Aorta (tissue), 5 donors: ENCODE measurements around the gene ACTG2. TPM values are rescaled to one million over a fixed set of nuclear protein-coding genes. Genes with fewer than 3 reads are reported as not detected.

Experiments
- ATAC-seq: fragments of 200-7000 bp; cut with Tn5 transposase; one replicate; pipeline ENCODE4 v1.9.1; 2022; ENCODE audit warnings: moderate library complexity; ENCODE audit not compliant: low FRiP score
- DNase-seq, 2 donors: peaks; one replicate each; pipeline ENCODE4 v3.0.0-alpha.2; 2020
- H3K27ac ChIP-seq, 2 donors: one replicate each; pipeline ENCODE4 v1.5.1; 2013; ENCODE audit warnings: low read length in 2 of 2, mild to moderate bottlenecking in 2 of 2, moderate library complexity in 2 of 2, control low read depth in 1 of 2, inconsistent platforms in 1 of 2, low read depth in 1 of 2
- H3K27me3 ChIP-seq, 2 donors: one replicate each; pipeline ENCODE4 v1.6.1; 2013; ENCODE audit warnings: control low read depth in 1 of 2, low read length in 1 of 2, mild to moderate bottlenecking in 1 of 2, moderate library complexity in 1 of 2; ENCODE audit not compliant: insufficient read depth in 2 of 2, control insufficient read depth in 1 of 2
- H3K36me3 ChIP-seq, 2 donors: one replicate each; pipeline ENCODE4 v1.6.1; 2013; ENCODE audit warnings: control low read depth in 1 of 2, low read length in 1 of 2, mild to moderate bottlenecking in 1 of 2; ENCODE audit not compliant: insufficient read depth in 2 of 2, control insufficient read depth in 1 of 2
- H3K4me1 ChIP-seq, 2 donors: one replicate each; pipeline ENCODE4 v1.6.1; 2013; ENCODE audit warnings: low read length in 2 of 2, control low read depth in 1 of 2, mild to moderate bottlenecking in 1 of 2, moderate library complexity in 1 of 2; ENCODE audit not compliant: insufficient read depth in 2 of 2, control insufficient read depth in 1 of 2
- H3K4me3 ChIP-seq, 2 donors: one replicate each; pipeline ENCODE4 v1.5.1; 2013; ENCODE audit warnings: low read length in 2 of 2, control low read depth in 1 of 2, mild to moderate bottlenecking in 1 of 2
- H3K9me3 ChIP-seq: one replicate; pipeline ENCODE4 v1.6.1; 2013; ENCODE audit warnings: mild to moderate bottlenecking, low read length; ENCODE audit not compliant: control insufficient read depth
- WGBS, 2 donors: extraction: QIAGEN DNeasy Blood & Tissue Kit; methylation state at CpG; one replicate each; pipeline ENCODE4 v1.1.7; 2013; 5-methylcytosine and 5-hydroxymethylcytosine counted together
- intact Hi-C, 2 donors: fragments of 100-400 bp; cut with DNase I; formaldehyde crosslinking; loops; one replicate each; pipeline versions ENCODE4 v1.14.2 to v1.15.0; 2022
- polyA plus RNA-seq, 2 donors: library from polyadenylated mRNA; stranded (reverse); fragments of 200-250 nt; gene quantifications; one replicate each; pipeline ENCODE4 v1.2.3, GENCODE V29; 2013
- total RNA-seq, 2 donors: library from RNA; stranded (reverse); fragmentation: NEBNext Ultra II Directional; extraction: Animal tissue kit (Norgen Biotek cat#: 25700); gene quantifications; one replicate each; pipeline ENCODE4 v1.2.1, GENCODE V29; 2021
- donor health status: healthy with polysubstance abuse.
- donor health status: Bipolar disorder and iron deficiency.
- donor health status: DM: no; HTN: no; CAD: no.
- donor health status: DM: no; HTN: no; CAD: no.
- donor health status: DM: yes; HTN: yes; CAD: no.

The ACTG2 gene
- total and polyA plus RNA-seq, 4 donors = 119 to 1,843 (median 359) TPM

DNA sequence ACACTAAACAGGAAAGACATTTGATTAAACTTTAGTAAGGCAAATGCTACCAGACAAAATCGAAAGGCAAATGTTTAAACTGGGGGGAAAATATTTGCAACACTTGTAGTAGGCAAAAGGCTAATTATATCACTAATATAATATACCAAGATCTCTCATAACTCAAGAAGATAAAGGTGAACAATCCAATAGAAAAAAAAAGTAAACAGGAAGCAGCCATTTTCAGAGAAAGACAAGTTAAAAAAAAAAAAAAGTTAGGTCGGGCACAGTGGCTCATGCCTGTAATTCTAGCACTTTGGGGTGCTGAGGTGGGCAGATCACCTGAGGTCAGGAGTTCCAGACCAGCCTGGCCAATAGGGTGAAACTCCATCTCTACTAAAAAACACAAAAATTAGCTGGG lies 4.4 kb upstream of the ACTG2 start:
- WGBS, 2 donors = 74 to 78% methylated on average over 2 of the region's 2 CpGs
- ATAC-seq (no peak), DNase-seq (no peak)
- Histone ChIP-seq H3K27me3 (no peaks in the 10 kb centered on the region), H3K9me3 (no peaks in the 10 kb centered on the region), H3K4me1 (no peaks in the 10 kb centered on the region), H3K4me3 (no peak overlapping the region), H3K36me3 (no peaks in the 10 kb centered on the region), H3K27ac (no peak overlapping the region)
- intact Hi-C loops = no loop called here

DNA sequence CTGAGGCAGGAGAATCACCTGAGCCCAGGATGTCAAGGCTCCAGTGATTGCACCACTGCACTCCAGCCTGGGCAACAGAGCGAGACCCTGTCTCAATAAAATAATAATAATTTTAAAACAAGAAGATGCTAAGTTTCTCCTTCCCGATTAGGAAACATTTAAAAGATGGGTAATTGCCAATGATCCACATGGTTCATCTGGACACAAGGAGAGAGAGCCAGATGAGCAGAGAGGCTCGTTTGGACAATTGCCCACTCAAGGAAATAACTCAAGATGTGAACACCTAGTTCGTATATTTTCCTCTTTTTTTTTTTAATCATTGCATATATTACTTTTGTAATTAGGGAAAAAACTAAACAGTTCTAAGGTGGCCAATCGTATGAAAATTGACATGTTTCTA lies 3.6 kb upstream of the ACTG2 start:
- H3K4me3 ChIP-seq = no peak overlapping the region
- WGBS, 2 donors = 90 to 91% methylated on average over 5 of the region's 5 CpGs
- DNase-seq = no peak
- H3K9me3 ChIP-seq = no peaks in the 10 kb centered on the region
- intact Hi-C loops = no loop called here
- ATAC-seq = no peak
- H3K27ac ChIP-seq = no peak overlapping the region
- H3K36me3 ChIP-seq = no peaks in the 10 kb centered on the region
- H3K27me3 ChIP-seq = no peaks in the 10 kb centered on the region
- no peaks in the 10 kb centered on the region for H3K4me1 ChIP-seq

DNA sequence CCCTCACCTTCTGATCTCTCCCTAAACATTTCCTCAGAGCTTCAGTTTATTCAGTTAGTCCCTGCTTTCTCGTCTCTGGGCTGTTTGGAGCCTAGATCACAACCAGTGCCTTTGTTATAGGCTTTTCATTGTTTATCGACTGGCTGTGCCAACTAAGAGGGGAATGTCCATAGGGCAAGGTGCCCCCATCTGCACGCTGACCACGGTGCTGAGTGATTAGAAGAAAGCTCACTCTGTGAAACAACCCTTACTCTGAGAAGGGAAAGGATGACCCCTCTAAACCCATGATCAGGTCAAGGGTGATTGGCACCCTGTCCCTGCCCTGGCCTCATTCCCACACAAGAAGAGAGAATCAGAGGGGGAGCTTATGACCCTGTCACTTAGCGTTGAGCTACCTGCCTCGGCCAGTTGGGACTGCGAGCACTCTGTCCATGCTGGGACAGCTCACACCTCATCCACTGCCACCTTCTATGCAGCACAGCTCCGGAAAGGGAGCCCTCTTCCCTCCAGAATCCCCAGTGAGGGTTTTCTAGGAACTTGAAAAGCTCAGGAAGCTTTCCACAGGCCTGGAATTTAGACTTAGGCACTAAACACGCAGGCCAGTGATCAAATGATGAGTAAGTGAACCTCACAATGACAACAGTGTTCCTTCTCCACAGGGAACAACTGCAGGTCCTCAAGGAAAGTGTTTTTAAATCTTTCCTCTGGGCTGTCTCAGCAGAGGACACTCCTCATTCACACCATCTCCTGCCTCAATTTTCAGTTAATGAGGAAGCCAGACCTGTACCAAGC lies 2.3 kb upstream of the ACTG2 start:
- ATAC-seq (no peak), DNase-seq (no peak)
- H3K27ac ChIP-seq = peak overlapping the region in 1 of 2 donors; percentile 64
- H3K4me1 ChIP-seq = no peaks in the 10 kb centered on the region
- no peak overlapping the region for H3K4me3 ChIP-seq
- no peaks in the 10 kb centered on the region for H3K27me3 ChIP-seq
- WGBS, 2 donors = 67 to 79% methylated on average over 9 of the region's 9 CpGs
- no peaks in the 10 kb centered on the region for H3K9me3 ChIP-seq
- intact Hi-C loops = no loop called here
- H3K36me3 ChIP-seq = no peaks in the 10 kb centered on the region

DNA sequence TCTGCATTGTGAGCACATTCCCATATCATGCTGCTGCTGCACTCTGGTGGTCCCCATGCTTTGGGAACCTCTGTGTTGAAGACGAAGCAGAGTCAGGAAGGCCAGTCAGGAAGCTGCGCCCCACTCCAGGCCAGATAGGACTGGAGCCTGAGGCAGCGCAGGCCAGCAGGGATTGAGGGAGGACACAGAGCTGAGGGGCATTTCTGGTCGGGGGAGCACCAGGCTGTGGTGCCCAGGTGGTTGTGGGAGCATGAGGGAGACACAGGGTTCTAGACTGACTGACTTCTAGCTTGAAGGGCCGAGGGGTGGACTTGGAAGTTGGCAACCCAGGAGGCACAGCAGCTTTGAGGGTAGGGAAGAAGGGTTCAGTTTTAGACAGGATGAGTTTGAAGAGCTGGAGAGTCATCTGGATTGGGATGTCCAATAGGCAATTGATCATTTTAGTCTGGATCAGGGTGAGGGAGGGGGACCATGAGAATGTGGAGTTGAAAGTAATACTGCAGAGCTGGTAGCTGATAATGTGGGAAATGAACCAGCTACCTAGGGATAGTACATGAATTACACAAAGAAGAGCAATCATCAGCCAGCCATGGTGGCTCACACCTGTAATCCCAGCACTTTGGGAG lies 1.4 kb upstream of the ACTG2 start:
- 94% methylated on average over 5 of the region's 5 CpGs for WGBS, 2 donors
- DNase-seq = peak in 1 of 2 donors; percentile 52
- no peaks in the 10 kb centered on the region for H3K27me3 ChIP-seq
- H3K36me3 ChIP-seq = no peaks in the 10 kb centered on the region
- H3K4me1 ChIP-seq = no peaks in the 10 kb centered on the region
- intact Hi-C loops = no loop called here
- H3K4me3 ChIP-seq = no peak overlapping the region
- no peak for ATAC-seq
- no peaks in the 10 kb centered on the region for H3K9me3 ChIP-seq
- peak overlapping the region; percentile 46 to 100 for H3K27ac ChIP-seq

DNA sequence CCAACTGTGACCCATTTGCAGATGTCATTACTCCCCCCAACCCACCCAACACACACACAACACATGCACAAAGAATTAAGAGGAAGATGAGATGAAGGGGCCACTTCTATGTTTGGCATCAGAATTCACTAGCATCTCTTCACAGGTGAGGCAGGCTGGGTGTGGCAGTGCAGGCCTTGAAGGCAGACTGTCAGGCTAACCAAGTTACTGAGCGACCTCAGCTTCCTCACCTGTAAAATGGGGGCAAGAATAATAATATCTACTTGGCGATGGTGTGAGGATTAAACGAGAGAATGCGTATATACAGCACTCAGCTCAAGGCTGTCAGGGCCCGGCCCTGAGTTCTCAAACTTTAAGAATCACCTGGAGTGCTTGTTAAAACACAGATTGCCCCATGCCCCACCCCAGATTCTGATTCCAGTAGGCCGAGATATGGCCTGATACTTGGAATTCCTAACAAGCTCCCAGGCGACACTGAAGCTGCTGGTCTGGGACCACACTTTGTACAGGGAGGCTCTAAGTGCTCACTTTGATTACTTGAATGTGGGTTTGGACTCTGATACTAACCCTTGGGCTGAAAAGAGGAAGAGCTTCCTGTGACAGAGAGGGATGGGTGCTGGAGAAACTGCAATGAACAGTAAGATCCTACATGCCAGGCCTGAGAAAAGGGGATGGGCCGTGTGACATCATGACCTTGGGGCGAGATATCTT lies 1.1 kb downstream of the ACTG2 start:
- Histone ChIP-seq H3K27ac (peak overlapping the region; percentile 96 to 100), H3K9me3 (no peaks in the 10 kb centered on the region), H3K36me3 (no peaks in the 10 kb centered on the region), H3K4me3 (peak overlapping the region; percentile 55 to 65), H3K27me3 (no peaks in the 10 kb centered on the region), H3K4me1 (no peaks in the 10 kb centered on the region)
- intact Hi-C loops = loop anchor here in 1 of 2 donors (2.0 kb wide), 1 partner anchor 23 kb away; no protein-coding TSS in a partner anchor
- DNase-seq = peak in 1 of 2 donors; percentile 38
- no peak for ATAC-seq
- 28 to 51% methylated on average over 9 of the region's 9 CpGs for WGBS, 2 donors

DNA sequence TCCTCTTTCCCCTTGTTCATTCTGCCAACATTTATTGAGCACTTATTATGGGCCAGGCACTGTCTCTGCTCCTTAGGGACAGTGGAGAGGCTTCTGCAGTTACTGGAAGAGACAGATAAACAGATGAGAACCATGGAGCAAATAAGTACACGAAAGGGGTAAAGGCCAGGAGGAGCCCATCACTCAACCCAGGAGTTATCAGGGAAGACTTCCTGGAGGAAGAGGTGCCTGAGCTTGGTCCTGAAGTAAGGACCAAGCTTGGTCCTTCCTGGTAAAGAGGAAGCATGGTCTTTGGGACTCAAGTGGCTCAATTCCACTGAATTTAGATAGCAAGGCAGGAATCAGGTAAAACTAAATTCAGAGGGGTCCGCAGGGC lies 1.7 kb downstream of the ACTG2 start:
- Histone ChIP-seq H3K4me1 (no peaks in the 10 kb centered on the region), H3K4me3 (peak overlapping the region; percentile 33 to 55), H3K36me3 (no peaks in the 10 kb centered on the region), H3K27ac (peak overlapping the region; percentile 96 to 100), H3K27me3 (no peaks in the 10 kb centered on the region), H3K9me3 (no peaks in the 10 kb centered on the region)
- 60 to 67% methylated on average over 2 of the region's 2 CpGs for WGBS, 2 donors
- intact Hi-C loops = no loop called here
- no peak for ATAC-seq
- no peak for DNase-seq

DNA sequence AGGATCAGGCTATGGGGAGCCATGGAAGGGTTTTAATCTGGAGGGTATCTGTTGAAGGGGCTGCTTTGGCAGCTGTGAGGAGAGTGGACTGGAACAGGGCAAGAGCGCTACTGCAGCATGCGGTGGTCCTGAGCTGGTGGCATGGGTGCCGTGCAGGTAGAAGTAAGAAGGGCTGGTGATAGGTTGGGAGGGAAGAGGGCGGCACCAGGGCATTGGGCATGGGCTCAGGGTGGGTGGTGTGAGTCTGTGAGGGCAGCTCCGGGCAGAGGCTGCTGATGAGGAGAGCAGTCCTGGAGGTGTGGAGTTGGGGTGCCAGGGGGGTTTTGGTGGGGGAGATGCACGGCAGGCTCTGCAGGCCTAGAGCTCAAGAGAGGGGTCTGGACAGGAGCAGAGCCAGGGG lies 2.1 kb downstream of the ACTG2 start:
- H3K27ac ChIP-seq = peak overlapping the region; percentile 96 to 100
- WGBS, 2 donors = 18 to 20% methylated on average over 6 of the region's 6 CpGs
- no peaks in the 10 kb centered on the region for H3K27me3 ChIP-seq
- DNase-seq (peak in 1 of 2 donors; percentile 76), ATAC-seq (no peak)
- no peaks in the 10 kb centered on the region for H3K36me3 ChIP-seq
- intact Hi-C loops = no loop called here
- H3K9me3 ChIP-seq = no peaks in the 10 kb centered on the region
- H3K4me1 ChIP-seq = no peaks in the 10 kb centered on the region
- H3K4me3 ChIP-seq = peak overlapping the region; percentile 33 to 55

DNA sequence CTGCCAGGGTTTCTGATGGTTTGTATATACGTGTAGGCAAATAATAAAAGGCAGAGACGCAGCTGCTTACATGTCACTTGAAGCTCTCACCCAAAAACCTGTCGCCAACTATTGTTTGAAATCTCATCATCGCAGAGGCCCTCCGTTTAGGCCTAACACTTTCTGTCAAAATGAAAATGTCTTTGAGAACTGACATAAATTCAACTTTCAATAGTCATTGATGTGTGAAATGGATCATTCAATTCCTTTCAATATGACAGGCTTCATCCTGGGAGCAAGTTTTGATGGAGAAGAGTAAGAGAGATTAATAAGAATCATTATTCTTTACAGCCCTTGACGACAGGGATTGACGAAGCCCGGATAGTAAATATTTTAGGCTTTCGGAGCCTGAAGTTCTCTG lies 2.7 kb downstream of the ACTG2 start:
- Histone ChIP-seq H3K9me3 (no peaks in the 10 kb centered on the region), H3K27me3 (no peaks in the 10 kb centered on the region), H3K36me3 (no peaks in the 10 kb centered on the region), H3K27ac (peak overlapping the region in 1 of 2 donors; percentile 100), H3K4me1 (no peaks in the 10 kb centered on the region), H3K4me3 (peak overlapping the region in 1 of 2 donors; percentile 55)
- DNase-seq (no peak), ATAC-seq (no peak)
- WGBS, 2 donors = 8 to 19% methylated on average over 9 of the region's 9 CpGs
- intact Hi-C loops = no loop called here
